IPS-18c (cell line): ENCODE measurements around the gene DENND2A.
"Not testable (repeated sequence)": the region's sequence is repeated elsewhere in the genome, so short reads cannot be mapped to it uniquely, and the experiment has no call there.

Experiments used
- H3K4me3 ChIP-seq: 2 replicates; pipeline ENCODE4 v1.7.0; 2013; ENCODE audit warnings: low read depth, mild to moderate bottlenecking, low read length, moderate library complexity; ENCODE audit not compliant: insufficient read depth
- H3K9me3 ChIP-seq: one replicate; pipeline ENCODE4 v1.6.1; 2013; ENCODE audit warnings: mild to moderate bottlenecking, low read length, moderate library complexity; ENCODE audit not compliant: control insufficient read depth, insufficient read depth

DENND2A gene

DNA sequence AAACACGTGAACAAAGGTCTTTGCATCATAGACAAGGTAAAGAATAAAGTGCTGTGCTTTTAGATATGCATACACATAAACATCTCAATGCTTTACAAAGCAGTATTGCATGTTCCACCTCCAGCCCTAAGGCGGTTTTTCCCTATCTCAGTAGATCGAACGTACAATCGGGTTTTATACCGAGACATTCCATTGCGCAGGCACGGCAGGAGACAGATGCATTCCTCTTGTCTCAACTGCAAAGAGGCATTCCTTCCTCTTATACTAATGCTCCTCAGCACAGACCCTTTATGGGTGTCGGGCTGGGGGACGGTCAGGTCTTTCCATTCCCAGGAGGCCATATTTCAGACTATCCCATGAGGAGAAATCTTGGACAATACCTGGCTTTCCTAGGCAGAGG lies 87.4 kb downstream of the DENND2A start:
- H3K4me3 ChIP-seq, H3K9me3 ChIP-seq: not testable (repeated sequence)

DNA sequence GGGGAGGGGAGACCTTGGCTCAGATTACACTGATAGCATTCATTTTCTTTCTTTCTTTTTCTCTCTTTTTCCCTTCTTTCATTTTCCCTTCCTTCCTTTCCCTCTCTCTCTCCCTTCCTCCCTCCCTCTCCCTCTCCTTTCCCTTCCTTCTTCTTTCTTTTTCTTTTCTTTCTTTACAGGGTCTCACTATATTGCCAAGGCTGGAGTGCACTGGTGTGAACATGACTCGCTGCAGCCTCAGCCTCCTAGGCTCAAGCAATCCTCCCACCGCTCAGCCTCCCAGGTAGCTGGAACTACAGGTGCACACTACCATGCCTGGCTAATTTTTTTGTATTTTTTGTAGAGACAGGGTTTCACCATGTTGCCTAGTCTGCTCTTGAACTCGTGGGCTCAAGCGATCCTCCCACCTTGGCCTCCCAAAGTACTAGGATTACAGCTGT lies 88.4 kb downstream of the DENND2A start:
- no peaks in the 10 kb centered on the region for H3K9me3 ChIP-seq

DNA sequence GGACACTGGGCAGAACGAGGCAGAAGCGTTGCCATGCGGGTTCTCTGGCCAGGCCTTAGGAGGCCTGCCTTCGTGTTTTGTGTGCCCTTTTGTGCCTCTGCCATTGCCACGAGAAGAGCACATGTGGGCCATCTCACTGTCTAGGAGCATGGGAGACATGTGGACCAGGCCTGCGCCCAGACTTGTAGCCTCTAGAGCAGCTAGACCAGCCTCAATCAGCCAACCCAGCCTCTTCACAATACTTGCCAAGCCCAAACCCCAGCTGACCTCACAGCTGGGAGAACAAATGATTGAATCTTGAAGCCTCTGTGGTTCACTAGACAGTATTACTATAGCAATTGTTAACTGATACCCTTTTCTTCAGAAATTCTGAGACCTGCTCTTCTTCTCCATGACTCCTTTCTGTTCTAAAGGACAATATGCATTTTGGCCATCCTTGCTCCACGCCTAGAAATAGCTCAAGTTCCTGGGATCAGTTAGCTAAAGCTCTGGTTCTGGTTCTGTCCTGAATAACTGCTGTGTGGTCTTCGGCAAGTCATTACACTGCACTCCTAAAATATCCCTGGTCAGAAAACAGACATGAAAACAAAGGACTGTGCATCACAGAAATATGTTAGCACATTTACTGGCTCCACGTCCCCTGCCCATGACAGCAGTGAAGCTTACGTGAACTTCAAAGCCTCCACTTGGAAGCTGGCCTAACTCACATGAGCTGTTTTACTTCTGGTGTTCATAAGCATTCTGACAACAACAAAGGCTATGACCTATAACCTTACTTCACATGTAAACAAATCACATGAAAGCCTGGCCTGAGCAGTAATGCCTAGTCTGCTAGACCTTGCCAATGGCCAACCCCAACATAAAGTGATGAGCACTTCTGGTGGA lies 89.0 kb downstream of the DENND2A start:
- Histone ChIP-seq H3K9me3 (no peaks in the 10 kb centered on the region), H3K4me3 (no peak overlapping the region)

More for the DNA sequence above, 88.4 kb downstream of the DENND2A start:
- no peak overlapping the region for H3K4me3 ChIP-seq

DNA sequence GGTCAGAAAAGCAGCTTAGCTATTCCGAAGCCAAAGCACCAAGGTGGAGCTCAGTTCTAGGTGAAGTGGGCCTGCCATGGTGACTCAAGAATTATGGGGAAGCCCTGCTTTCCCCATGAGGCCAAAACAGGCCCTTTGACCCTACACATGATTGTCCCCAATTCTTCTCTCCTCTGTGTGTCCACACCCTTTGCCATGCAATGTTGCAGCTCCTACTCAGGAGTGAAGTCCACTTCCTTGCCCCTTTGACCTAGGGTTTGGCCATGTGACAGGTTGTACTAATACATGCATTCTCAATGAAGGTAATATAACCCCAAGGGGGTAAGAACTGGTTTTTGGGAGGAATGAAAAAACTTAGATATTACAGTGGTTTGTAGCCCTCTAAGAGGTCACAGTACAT lies 93.7 kb downstream of the DENND2A start:
- Histone ChIP-seq H3K4me3 (no peak overlapping the region), H3K9me3 (no peaks in the 10 kb centered on the region)

DNA sequence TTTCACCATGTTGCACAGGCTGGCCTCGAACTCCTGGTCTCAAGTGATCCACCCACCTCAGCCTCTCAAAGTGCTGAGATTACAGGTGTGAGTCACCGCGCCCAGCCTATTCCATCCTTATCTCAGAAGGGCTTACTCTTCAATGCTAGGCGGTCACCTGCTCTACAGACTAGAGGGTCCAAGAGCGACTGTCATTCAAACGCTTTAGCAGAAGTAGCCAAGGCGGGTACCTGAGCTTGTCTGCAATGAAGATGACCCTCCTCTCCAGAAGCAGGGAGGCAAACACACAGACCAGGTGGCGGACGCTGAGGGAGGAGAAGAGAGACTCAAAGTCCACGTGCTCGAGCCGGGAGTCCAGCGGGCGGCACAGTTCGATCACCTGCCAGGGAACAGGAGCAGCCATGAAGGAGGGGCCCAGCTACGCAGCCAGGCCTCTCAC lies 96.2 kb downstream of the DENND2A start:
- H3K4me3 ChIP-seq, result no peak overlapping the region
- H3K9me3 ChIP-seq, result no peaks in the 10 kb centered on the region

DNA sequence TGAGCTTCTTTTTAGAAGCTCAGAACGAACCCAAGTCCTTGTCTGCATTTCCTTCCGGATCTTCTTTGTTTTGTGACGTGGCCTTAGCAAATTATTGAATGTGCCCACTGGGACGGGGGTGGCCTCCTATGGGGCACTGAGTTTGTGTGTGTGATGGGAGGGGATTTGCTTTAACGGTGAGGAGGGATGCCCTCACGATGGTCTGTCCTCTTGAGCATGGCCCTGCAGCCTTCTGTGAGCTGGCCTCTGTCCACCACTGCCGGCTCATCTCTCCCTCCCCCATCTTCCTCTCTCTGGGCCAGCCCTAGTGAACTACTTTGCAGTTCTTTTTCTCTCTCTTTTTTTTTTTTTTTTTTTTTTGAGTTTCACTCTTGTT lies 98.4 kb downstream of the DENND2A start:
- H3K9me3 ChIP-seq, result no peaks in the 10 kb centered on the region
- peak overlapping the region; percentile 21; the same call in 1 of the 2 replicates for H3K4me3 ChIP-seq

DNA sequence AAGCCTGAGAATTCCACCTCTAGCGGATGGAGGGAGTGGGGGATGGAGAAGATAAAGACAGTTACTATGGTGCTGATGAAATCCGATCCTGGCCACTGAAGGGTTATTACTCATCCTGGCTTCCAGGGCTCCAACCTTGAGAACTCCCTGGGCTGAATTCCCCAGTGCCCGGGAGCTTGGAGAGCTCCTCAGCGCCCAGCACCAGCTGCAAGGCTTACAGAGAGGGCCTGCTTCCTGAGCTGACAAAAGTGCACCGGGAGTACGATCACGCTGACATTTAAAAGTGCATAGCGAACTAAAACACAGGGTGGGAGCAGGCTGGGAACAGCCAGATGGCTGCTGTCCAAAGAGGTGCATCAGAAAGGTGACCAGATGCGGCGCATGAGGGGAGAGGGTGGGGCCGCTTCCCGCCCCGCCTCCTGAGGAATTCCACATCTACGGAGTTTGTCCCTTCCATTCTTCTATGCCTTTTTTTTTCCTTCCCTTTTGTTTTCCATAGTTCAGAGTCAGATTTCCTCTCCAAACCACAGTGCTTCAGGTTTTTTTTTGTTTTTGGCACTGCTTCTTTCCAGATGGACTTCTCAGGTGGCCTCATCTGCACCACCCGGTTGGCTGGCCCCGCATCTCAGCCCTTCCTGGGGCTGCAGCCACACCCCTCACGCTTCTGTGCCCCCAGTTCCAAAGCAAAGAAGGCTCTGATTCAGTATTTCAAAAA lies 98.9 kb downstream of the DENND2A start:
- Histone ChIP-seq H3K4me3 (peak overlapping the region; percentile 21; the same call in 1 of the 2 replicates), H3K9me3 (no peaks in the 10 kb centered on the region)

DNA sequence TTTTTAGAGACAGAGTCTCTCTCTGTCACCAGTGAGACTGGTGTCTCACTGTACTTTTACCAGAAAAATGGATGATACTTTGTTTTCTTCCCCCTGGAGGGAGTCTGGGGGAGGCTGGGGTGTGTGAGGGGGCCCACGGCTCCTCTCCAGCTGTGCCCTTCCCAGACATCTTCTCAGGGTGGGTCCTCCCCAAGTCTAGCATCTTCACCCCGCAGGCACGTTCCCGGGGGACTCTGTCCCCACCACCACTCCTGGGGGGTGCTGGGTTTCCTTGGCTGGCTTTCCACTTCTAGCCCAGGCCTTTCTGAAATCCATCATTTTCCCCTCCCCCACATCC lies 99.5 kb downstream of the DENND2A start:
- Histone ChIP-seq H3K9me3 (no peaks in the 10 kb centered on the region), H3K4me3 (no peak overlapping the region)

DNA sequence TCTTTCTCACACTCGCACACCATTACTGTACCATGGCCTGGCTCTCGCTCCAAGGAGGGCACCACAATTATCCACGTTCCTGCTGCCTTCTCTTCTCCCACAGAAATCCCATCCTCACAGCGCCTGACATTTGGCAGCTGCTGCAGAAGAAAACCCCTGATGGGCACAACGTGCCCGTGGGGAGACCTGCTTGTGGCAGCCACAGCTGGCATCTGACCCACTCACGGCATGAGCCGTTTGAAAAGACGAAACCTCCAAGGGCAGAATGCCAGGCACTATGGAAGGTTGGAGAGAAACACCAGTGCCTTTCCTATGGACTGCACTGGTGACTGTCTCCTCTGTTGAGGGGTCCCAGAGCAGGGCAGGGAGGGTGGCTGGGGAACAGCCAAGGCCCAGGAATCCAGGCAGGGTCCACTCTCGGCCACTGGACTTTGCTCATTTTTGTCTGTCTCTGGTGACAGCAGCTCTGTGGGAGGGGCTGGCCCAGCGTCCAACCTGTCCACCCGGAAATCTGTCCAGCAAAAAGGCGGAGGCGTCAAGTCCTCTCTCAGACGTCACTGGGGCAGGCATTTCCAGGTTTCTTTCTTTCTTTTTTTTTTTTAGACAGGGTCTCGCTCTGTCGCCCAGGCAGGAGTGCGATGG lies 100.4 kb downstream of the DENND2A start:
- no peaks in the 10 kb centered on the region for H3K9me3 ChIP-seq
- no peak overlapping the region for H3K4me3 ChIP-seq

DNA sequence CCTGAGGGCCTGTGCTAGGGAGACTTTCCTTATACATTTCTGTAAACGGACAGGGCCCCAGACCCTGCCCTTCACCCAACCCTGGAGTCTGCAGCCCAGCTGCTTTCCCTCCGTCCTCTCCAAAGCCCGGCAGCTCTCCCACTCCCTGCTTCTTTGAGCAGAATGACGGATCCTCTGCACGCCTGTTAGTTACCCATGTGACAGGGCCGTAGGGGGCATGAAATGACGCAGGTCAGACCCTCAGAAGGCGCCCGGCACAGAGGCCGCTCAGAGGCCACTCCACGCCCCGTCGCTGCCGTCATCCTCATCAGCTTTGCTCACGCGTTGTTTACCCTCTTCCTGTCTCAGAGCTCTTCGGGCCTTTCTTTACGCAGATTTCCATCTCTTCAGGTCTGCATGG lies 101.2 kb downstream of the DENND2A start:
- H3K4me3 ChIP-seq, result no peak overlapping the region
- no peaks in the 10 kb centered on the region for H3K9me3 ChIP-seq

DNA sequence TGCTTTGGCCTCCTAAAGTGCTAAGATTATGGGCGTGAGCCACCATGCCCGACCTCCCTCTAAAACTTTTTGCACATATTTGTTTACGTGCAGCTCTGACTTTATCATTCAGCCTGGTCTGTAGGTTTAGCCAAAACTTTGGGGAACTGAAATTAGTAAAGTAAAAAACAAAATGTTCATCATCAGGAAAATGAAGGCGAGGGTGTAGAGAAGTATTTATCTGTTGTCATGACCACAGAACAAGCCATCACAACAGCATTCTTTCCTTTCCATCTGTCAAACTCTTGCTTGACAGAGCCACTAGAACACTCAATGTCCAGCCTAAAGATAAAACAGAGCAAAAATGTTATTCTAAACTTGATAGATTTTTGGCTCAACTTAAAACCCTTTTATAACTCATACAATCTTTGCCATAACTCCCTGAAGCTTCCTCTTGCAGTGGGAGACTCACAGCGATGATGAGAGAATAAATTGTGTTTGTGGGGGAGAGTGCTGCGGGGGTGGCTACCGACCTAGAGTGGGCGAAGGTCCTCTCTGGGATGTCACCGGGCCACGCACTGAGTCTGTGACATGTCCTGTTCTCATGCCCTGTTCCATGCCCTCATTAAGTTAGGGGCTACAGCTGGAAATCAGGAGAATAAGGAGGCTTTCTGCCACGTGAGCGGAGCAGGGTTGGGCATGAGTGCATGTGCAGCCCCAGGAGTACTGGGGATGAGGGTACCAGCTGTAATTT lies 102.7 kb downstream of the DENND2A start:
- no peaks in the 10 kb centered on the region for H3K9me3 ChIP-seq
- H3K4me3 ChIP-seq, result no peak overlapping the region

DNA sequence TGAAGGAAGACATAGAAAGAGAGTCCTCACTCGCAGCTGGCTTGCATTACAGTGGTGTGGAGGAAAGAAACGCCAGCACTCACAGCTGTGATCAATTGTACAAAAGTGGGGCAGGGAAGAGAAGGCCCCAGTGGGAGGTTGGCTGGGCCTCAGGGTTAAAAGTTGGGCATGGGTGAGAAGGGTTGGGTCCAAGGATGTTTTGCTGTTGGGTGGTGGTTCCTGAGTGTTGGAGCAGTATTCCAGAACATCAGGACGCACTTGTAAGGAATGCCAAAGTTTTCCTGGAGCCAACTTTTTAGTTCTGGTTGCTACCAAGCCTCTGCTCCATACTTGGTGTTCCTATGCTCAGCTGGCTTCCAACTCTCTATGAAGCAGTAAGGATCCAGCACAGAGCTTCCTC lies 105.9 kb downstream of the DENND2A start:
- Histone ChIP-seq H3K9me3 (no peaks in the 10 kb centered on the region), H3K4me3 (no peak overlapping the region)

DNA sequence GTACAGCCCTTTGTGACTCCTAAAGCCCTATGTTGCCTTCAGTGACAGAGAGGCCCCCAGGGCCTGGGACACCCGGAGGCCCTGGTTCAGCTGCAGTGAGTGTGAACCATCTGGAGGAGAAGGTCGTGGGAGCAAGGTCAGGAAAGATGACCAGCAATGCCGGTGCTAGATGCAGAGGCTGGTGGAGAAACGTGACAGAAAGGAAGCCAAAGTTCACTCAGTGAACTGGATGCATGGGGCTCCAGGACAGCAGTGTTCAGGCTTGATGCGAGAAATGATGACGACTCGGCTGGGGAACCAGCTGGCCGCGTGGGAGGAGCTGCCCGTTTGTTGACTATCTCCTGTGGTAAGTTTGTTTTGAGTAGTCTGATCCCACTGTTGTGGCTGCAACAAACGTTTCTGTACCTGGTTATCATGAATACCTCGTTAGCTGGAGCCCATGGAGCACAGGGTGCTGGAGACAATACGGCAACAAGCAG lies 107.2 kb downstream of the DENND2A start:
- H3K9me3 ChIP-seq, result no peaks in the 10 kb centered on the region
- no peak overlapping the region for H3K4me3 ChIP-seq

DNA sequence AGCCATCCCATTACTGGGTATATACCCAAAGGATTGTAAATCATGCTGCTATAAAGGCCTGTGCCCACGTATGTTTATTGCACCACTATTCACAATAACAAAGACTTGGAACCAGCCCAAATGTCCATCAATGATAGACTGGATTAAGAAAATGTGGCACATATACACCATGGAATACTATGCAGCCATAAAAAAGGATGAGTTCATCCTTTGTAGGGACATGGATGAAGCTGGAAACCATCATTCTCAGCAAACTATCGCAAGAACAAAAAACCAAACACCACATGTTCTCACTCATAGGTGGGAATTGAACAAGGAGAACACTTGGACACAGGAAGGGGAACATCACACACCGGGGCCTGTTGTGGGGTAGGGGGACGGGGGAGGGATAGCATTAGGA lies 111.2 kb downstream of the DENND2A start:
- not testable (repeated sequence) for H3K4me3 ChIP-seq, H3K9me3 ChIP-seq

DNA sequence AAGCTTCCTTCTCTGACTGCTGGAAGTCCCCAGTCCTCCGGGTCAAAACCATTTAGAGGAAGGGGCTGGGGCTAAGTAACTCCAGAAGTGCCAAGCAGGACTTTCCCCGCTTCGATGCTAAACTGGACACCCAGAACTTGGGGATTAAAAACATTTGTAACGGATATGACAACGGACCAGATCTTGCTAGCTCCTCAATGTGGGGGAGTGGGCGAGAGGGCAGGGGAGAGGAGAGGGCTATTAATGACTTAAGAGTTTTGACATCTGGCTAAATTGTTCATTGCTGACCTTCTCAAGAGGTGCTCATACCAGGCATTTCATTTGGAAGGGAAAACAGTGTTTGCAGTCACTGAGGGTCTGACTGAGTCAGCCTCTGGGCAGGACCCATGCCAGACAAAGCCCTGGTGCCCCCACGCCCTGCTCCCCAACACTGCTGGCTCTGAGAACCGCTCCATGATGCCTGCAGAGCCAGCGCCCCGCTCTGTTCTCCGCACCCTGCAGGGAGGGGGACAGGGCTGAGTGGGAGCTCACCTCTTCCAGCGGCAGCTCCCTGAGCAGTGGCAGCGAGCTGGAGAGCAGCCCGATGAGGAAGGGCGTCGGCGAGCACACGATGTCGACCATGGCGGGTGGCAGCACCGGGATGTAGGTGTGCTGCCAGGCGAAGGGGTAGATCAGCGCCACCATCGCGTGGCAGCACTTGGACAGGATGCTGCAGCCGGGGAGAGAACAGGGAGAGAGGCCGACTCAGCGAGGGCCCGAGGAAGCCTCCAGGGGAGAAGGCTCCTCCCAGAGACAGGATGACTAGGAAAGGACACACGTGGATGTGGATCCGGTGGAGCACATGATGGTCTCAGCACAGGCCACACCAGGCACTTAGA lies 113.6 kb downstream of the DENND2A start:
- Histone ChIP-seq H3K9me3 (no peaks in the 10 kb centered on the region), H3K4me3 (no peak overlapping the region)

DNA sequence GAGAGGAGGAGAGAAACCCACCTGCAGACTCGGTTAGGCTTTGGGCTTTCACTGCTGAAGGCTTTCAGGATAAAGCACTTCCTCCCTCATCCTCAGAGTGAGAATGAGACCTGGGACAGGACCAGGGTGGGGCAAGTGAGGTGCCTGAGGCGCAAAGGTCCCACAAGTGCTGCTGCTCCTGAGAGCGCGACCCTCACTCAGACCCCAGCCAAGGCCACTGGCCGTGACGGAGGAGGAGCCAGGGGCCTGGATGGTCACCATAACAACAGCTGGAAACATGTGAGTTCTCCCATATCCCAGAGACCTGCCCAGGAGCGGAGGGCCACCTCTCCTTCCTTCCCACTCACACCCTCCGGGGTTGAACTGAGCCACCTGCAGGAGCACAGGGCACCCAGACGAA lies 114.4 kb downstream of the DENND2A start:
- H3K9me3 ChIP-seq, result no peaks in the 10 kb centered on the region

More for the DNA sequence above, 114.4 kb downstream of the DENND2A start:
- no peak overlapping the region for H3K4me3 ChIP-seq
